HepG2 (cell line): ENCODE measurements around the gene NPDC1. TPM values are rescaled to one million over a fixed set of nuclear protein-coding genes. Genes with fewer than 3 reads are reported as not detected.
A peak's percentile ranks its signal among the peaks of the same experiment; 100 is the strongest.

Experiments used
- ELF1 ChIP-seq: sonication (generic); formaldehyde crosslinking; IDR thresholded peaks from 2 replicates; pipeline ENCODE4 v1.4.0; 2020; ENCODE audit warnings: missing genetic modification reagents
- GZF1 ChIP-seq: sonication (generic); formaldehyde crosslinking; IDR thresholded peaks from 2 replicates; pipeline ENCODE4 v1.5.1; 2020; ENCODE audit warnings: mild to moderate bottlenecking, missing genetic modification reagents
- HBP1 ChIP-seq: IDR thresholded peaks from 2 replicates; pipeline ENCODE4 v1.6.1; 2016; ENCODE audit warnings: low read depth, control low read depth
- HNRNPLL ChIP-seq: fragments of 200-400 bp; formaldehyde crosslinking; IDR thresholded peaks from 2 replicates; pipeline ENCODE4 v1.6.1; 2017; ENCODE audit warnings: mild to moderate bottlenecking, low read depth, low read length; ENCODE audit not compliant: poor library complexity, severe bottlenecking
- MIXL1 ChIP-seq: IDR thresholded peaks from 2 replicates; pipeline ENCODE4 v1.6.1; 2016
- NR1H2 ChIP-seq: sonication (generic); formaldehyde crosslinking; IDR thresholded peaks from 2 replicates; pipeline ENCODE4 v1.8.1; 2022; ENCODE audit warnings: low read depth, missing genetic modification reagents, borderline replicate concordance
- PRMT3 ChIP-seq: sonication (generic); formaldehyde crosslinking; IDR thresholded peaks from 2 replicates; pipeline ENCODE4 v1.8.1; 2022; ENCODE audit warnings: low read depth, mild to moderate bottlenecking, moderate library complexity, missing genetic modification reagents, borderline replicate concordance
- REPIN1 ChIP-seq: sonication (generic); formaldehyde crosslinking; IDR thresholded peaks from 2 replicates; pipeline ENCODE4 v1.8.0; 2022; ENCODE audit warnings: missing genetic modification reagents, low read depth, mild to moderate bottlenecking, borderline replicate concordance
- RNF219 ChIP-seq: sonication (generic); formaldehyde crosslinking; IDR thresholded peaks from 2 replicates; pipeline ENCODE4 v1.5.0; 2020; ENCODE audit warnings: mild to moderate bottlenecking, missing genetic modification reagents
- ZBTB38 ChIP-seq: sonication (generic); formaldehyde crosslinking; IDR thresholded peaks from 2 replicates; pipeline ENCODE4 v1.5.1; 2020; ENCODE audit warnings: mild to moderate bottlenecking, missing genetic modification reagents
- ZNF574 ChIP-seq: sonication (generic); formaldehyde crosslinking; IDR thresholded peaks from 2 replicates; pipeline ENCODE4 v1.4.0; 2020; ENCODE audit warnings: missing genetic modification reagents
- ZNF737 ChIP-seq: sonication (generic); formaldehyde crosslinking; IDR thresholded peaks from 2 replicates; pipeline ENCODE4 v1.5.0; 2020; ENCODE audit warnings: missing genetic modification reagents, mild to moderate bottlenecking, borderline replicate concordance
- ZNF749 ChIP-seq: sonication (generic); formaldehyde crosslinking; IDR thresholded peaks from 2 replicates; pipeline ENCODE4 v1.8.0; 2022; ENCODE audit warnings: mild to moderate bottlenecking, missing genetic modification reagents, moderate library complexity, borderline replicate concordance
- polyA plus RNA-seq, 8 experiments: library from polyadenylated mRNA; depleted of rRNA in 3 of 8; stranded (reverse) in 7 of 8; unstranded in 1 of 8; fragments of >200 nt; fragmentation: Illumina TruSeq in 4 of 8; extraction: Trizol in 4 of 8; gene quantifications; 2 replicates each; pipeline versions ENCODE4 v1.2.1 to v1.2.3, GENCODE V29; 2011 to 2016; ENCODE audit warnings: low read depth in 4 of 8, missing spikeins in 1 of 8, mixed read lengths in 1 of 8; ENCODE audit not compliant: insufficient read depth in 1 of 8
- total RNA-seq, 5 experiments: library from RNA; depleted of rRNA; stranded (reverse); fragments of >200 nt; fragmentation: Illumina TruSeq; extraction: Trizol; gene quantifications; 2 replicates each; pipeline ENCODE4 v1.2.3, GENCODE V29; 2016; ENCODE audit warnings: low read depth in 1 of 5
- TF ChIP-seq, protein P1 (sequence below): sonication (generic); formaldehyde crosslinking; IDR thresholded peaks from 2 replicates; pipeline ENCODE4 v1.4.0; 2020; ENCODE audit warnings: mild to moderate bottlenecking, missing genetic modification reagents
- TF ChIP-seq, protein P2 (sequence below): sonication (generic); IDR thresholded peaks from 2 replicates; pipeline ENCODE4 v1.6.1; 2016; ENCODE audit warnings: low read depth, borderline replicate concordance
- TF ChIP-seq, protein P3 (sequence below): sonication (generic); formaldehyde crosslinking; IDR thresholded peaks from 2 replicates; pipeline ENCODE4 v1.8.0; 2022; ENCODE audit warnings: missing genetic modification reagents, mild to moderate bottlenecking, moderate library complexity, borderline replicate concordance

NPDC1 gene
- total and polyA plus RNA-seq, 2 of the 13 experiments (the other 11 are each of a cell fraction or from before 2014, with no cell fraction given) = 0.84 to 5.4 TPM

- TF ChIP-seq HBP1 (no peak), MIXL1 (CRISPR knock-in tag) (0 out of 2 replicates have a peak, but pooled peaks have one; percentile 27), ZBTB38 (CRISPR knock-in tag) (peak; percentile 93), HNRNPLL (peak; percentile 32), ELF1 (peak; percentile 23; the same call in 1 of the 2 replicates), ZNF737 (CRISPR knock-in tag) (no peak), PRMT3 (no peak), GZF1 (CRISPR knock-in tag) (no peak), ZNF749 (CRISPR knock-in tag) (0 out of 2 replicates have a peak, but pooled peaks have one; percentile 39), REPIN1 (CRISPR knock-in tag) (no peak; the same call in 1 of the 2 replicates), NR1H2 (CRISPR knock-in tag) (no peak), RNF219 (CRISPR knock-in tag) (no peak), ZNF574 (CRISPR knock-in tag) (peak; percentile 52)
- TF ChIP-seq, protein P1, sequence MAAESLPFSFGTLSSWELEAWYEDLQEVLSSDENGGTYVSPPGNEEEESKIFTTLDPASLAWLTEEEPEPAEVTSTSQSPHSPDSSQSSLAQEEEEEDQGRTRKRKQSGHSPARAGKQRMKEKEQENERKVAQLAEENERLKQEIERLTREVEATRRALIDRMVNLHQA = no peak
- TF ChIP-seq, protein P2, sequence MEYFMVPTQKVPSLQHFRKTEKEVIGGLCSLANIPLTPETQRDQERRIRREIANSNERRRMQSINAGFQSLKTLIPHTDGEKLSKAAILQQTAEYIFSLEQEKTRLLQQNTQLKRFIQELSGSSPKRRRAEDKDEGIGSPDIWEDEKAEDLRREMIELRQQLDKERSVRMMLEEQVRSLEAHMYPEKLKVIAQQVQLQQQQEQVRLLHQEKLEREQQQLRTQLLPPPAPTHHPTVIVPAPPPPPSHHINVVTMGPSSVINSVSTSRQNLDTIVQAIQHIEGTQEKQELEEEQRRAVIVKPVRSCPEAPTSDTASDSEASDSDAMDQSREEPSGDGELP = no peak
- TF ChIP-seq, protein P3, sequence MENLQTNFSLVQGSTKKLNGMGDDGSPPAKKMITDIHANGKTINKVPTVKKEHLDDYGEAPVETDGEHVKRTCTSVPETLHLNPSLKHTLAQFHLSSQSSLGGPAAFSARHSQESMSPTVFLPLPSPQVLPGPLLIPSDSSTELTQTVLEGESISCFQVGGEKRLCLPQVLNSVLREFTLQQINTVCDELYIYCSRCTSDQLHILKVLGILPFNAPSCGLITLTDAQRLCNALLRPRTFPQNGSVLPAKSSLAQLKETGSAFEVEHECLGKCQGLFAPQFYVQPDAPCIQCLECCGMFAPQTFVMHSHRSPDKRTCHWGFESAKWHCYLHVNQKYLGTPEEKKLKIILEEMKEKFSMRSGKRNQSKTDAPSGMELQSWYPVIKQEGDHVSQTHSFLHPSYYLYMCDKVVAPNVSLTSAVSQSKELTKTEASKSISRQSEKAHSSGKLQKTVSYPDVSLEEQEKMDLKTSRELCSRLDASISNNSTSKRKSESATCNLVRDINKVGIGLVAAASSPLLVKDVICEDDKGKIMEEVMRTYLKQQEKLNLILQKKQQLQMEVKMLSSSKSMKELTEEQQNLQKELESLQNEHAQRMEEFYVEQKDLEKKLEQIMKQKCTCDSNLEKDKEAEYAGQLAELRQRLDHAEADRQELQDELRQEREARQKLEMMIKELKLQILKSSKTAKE (CRISPR knock-in tag) = no peak
Observed at GRCh38 chr9:137064027-137064879, 18.3 kb upstream of the NPDC1 start (continued).
